HFFc6 (cell line): ENCODE measurements around the gene COL4A2. TPM values are rescaled to one million over a fixed set of nuclear protein-coding genes. Genes with fewer than 3 reads are reported as not detected.

Experiments used
- DNase-seq: peaks from one replicate; pipeline ENCODE4 v3.0.0-alpha.2; 2018
- H3K27ac Mint-ChIP-seq: 2 replicates; pipeline ENCODE4 v1.8.0; 2020; ENCODE audit warnings: mild to moderate bottlenecking, mixed read lengths
- H3K27me3 Mint-ChIP-seq: 2 replicates; pipeline ENCODE4 v1.8.0; 2021; ENCODE audit warnings: mild to moderate bottlenecking, moderate library complexity, mixed read lengths; ENCODE audit not compliant: insufficient read depth
- H3K36me3 Mint-ChIP-seq: 2 replicates; pipeline ENCODE4 v1.8.0; 2021; ENCODE audit warnings: low read depth, mixed read lengths
- H3K4me1 Mint-ChIP-seq: 2 replicates; pipeline ENCODE4 v1.8.0; 2020; ENCODE audit warnings: low read depth, mixed read lengths
- H3K4me3 Mint-ChIP-seq: 2 replicates; pipeline ENCODE4 v1.8.0; 2020; ENCODE audit warnings: mild to moderate bottlenecking, moderate library complexity, mixed read lengths
- H3K9me3 Mint-ChIP-seq: 2 replicates; pipeline ENCODE4 v1.8.0; 2020; ENCODE audit warnings: mild to moderate bottlenecking, mixed read lengths
- microRNA-seq: library from miRNA; unstranded; fragments of <30 nt; microRNA quantifications from one replicate; pipeline ENCODE4, GENCODE V29; 2019
- total RNA-seq, 6 experiments: library from RNA; stranded (reverse); fragmentation: NEBNext Ultra II Directional; extraction: Animal tissue kit (Norgen Biotek cat#: 25700); gene quantifications; 2 replicates in 1 of 6; 3 replicates in 5 of 6; pipeline ENCODE4 v1.2.3, GENCODE V29; 2021
- TF ChIP-seq, protein P1 (sequence below): fragments of 200-600 bp; sonication (generic); IDR thresholded peaks from 2 replicates; pipeline ENCODE4 v1.5.0; 2021; ENCODE audit warnings: antibody characterized with exemption, mild to moderate bottlenecking

COL4A2 gene
- total RNA-seq, 6 experiments from 2014 or later, result 202 to 327 (median 217) TPM

DNA sequence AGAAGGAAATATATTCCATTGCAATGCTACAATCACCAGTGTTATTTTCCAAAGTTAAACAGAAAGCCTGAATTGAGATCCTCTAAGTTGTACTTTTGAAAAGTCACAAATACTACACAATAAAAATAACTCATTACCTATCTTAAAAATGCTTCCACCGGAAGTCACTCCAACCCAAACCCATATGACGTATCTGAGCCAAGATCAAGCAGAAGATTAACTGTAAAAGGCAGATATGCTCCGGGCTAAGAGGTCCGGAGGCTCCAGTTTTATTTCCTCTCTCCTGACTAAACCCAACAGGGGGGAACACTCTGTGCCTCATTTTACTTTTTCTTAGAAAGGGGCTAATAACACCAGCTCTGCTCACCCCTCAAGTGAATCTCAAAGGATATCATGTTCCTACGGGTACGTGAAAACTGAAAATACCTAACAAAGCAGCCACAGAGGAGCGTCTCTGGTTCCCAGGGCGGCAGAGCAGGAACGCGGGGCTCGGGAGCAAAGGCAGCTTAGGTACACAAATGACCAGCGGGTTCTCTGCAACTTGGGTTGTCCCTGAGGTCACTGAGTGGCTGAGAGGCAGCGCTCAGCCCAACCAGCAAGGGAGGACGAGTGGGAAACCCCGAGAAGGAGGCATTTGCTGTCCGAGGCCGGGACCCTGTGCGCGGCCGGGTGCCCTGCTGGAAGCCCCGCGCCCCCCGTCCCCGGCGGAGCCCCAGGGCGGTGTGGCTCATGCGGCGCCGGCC is 253.7 kb downstream of the COL4A2 start:
- H3K36me3 Mint-ChIP-seq, result no peaks in the 10 kb centered on the region
- H3K27me3 Mint-ChIP-seq, result peaks cover 21% of the 10 kb centered on the region
- H3K9me3 Mint-ChIP-seq, result peaks cover 5% of the 10 kb centered on the region
- peak overlapping the region; percentile 94 for H3K4me3 Mint-ChIP-seq
- peak overlapping the region; percentile 43 for H3K27ac Mint-ChIP-seq
- no peak for DNase-seq
- H3K4me1 Mint-ChIP-seq, result peaks cover 25% of the 10 kb centered on the region
- TF ChIP-seq, protein P1, sequence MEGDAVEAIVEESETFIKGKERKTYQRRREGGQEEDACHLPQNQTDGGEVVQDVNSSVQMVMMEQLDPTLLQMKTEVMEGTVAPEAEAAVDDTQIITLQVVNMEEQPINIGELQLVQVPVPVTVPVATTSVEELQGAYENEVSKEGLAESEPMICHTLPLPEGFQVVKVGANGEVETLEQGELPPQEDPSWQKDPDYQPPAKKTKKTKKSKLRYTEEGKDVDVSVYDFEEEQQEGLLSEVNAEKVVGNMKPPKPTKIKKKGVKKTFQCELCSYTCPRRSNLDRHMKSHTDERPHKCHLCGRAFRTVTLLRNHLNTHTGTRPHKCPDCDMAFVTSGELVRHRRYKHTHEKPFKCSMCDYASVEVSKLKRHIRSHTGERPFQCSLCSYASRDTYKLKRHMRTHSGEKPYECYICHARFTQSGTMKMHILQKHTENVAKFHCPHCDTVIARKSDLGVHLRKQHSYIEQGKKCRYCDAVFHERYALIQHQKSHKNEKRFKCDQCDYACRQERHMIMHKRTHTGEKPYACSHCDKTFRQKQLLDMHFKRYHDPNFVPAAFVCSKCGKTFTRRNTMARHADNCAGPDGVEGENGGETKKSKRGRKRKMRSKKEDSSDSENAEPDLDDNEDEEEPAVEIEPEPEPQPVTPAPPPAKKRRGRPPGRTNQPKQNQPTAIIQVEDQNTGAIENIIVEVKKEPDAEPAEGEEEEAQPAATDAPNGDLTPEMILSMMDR, result no peak

DNA sequence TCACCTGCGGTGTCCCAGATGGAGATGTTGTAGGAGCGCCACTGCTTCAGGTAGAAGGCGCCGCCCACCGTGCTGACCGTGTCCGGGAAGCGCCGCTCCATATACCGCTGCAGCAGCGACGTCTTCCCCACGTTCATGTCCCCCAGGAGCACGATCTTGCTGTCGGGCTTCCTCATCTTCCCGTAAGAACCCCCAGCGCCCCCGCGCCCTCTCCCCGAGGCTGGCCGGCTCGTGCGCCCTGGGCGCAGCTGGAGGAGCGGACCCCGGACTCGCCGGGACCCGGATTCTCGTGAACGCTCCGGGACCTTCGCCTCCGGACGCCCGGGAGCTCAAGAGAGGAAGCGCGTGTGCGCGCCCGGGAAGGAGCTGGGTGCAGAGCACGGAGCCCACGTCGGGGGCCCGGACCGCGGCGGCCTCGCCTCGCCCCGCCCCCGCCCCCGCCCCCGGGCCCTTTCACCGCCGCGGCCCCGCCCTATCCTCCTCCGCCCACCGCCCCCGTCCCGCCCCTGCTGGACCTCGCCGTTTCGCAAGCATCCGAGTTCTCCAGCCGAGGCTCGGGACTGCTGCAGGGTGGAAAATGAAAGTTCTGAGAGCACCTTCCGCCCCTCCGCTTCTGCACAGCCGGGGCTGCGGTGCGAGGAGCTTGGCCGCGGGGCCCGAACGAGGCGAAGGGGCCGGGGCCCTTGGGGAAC is 254.4 kb downstream of the COL4A2 start, which contains the start of gene RAB20:
Gene RAB20 (minus strand): TSS at position 379 of the 692 bp plus-strand sequence. CDS start 203 bp downstream, at position 176.
- peaks cover 25% of the 10 kb centered on the region for H3K4me1 Mint-ChIP-seq
- no peaks in the 10 kb centered on the region for H3K36me3 Mint-ChIP-seq
- H3K4me3 Mint-ChIP-seq, result peak within 1 kb of the TSS; percentile 94
- H3K27me3 Mint-ChIP-seq, result peaks cover 25% of the 10 kb centered on the region
- TF ChIP-seq, protein P1, result no peak
- peaks cover 5% of the 10 kb centered on the region for H3K9me3 Mint-ChIP-seq
- peak; percentile 48 for DNase-seq
- peak within 1 kb of the TSS; percentile 43 for H3K27ac Mint-ChIP-seq

DNA sequence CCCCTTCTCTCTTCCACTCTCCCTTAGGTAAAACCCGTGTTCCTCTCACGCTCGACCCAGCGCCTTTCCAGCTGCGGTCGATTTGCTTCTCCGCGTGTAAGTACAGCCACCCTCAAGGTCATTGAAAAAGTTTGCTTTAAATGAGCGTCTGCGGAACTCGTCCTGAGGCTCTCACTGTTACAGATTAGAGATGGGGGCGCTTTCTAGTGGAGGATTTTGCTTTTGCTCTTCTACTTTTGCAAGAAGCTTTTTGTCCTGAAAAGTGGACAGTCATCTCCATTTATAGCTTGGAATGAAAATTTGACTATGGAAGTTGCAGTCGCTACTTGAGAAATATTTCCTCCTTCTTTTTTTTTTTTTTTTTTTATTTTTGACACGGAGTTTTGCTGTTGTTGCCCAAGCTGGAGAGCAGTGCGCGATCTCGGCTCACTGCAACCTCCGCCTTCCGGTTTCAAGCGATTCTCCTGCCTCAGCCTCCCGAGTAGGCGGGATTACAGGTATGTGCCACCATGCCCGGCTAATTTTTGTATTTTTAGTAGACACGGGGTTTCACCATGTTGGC is 255.0 kb downstream of the COL4A2 start:
- H3K4me3 Mint-ChIP-seq, result peak overlapping the region; percentile 94
- H3K36me3 Mint-ChIP-seq, result no peaks in the 10 kb centered on the region
- peak overlapping the region; percentile 43; the same call in 1 of the 2 replicates for H3K27ac Mint-ChIP-seq
- H3K27me3 Mint-ChIP-seq, result peaks cover 25% of the 10 kb centered on the region
- H3K4me1 Mint-ChIP-seq, result peaks cover 25% of the 10 kb centered on the region
- peaks cover under 1% of the 10 kb centered on the region; the same call in 1 of the 2 replicates for H3K9me3 Mint-ChIP-seq
- peak; percentile 4 for DNase-seq
- TF ChIP-seq, protein P1, result no peak

Small RNA genes within 50 kb of the gene (microRNA-seq; reads per million reads assigned to microRNA genes)
- not detected for gene MIR8073

Other genes with a start within 250 kb of the COL4A2 start
- gene COL4A1, start 127 bp upstream of the COL4A2 start, total RNA-seq, result 100 to 1,000 TPM; 137 to 328 (median 148) TPM